ENCODE data around the gene TGFBR3.

DNA sequence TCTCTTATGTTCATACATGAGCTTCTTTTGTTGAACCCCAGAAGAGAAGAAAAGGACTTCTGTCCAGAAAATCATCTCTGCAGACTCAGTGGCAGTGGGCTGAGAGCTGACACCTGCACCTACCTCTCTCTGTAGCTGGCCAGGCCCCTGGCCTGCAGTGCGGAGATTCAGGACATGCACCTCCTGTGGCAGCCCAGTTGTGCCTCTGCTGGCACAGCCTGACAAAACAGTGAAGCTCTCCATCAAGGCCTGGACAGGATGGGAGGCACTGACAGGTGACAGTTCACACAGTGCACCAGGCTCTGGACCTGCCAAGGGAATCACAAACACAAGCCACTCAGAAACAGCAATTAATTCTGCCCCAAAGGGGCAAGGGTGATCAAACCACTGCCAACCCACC, 88.8 kb downstream of the TGFBR3 start:
- TF ChIP-seq, protein P1, sequence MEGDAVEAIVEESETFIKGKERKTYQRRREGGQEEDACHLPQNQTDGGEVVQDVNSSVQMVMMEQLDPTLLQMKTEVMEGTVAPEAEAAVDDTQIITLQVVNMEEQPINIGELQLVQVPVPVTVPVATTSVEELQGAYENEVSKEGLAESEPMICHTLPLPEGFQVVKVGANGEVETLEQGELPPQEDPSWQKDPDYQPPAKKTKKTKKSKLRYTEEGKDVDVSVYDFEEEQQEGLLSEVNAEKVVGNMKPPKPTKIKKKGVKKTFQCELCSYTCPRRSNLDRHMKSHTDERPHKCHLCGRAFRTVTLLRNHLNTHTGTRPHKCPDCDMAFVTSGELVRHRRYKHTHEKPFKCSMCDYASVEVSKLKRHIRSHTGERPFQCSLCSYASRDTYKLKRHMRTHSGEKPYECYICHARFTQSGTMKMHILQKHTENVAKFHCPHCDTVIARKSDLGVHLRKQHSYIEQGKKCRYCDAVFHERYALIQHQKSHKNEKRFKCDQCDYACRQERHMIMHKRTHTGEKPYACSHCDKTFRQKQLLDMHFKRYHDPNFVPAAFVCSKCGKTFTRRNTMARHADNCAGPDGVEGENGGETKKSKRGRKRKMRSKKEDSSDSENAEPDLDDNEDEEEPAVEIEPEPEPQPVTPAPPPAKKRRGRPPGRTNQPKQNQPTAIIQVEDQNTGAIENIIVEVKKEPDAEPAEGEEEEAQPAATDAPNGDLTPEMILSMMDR (conservative IDR thresholded peaks at IDR 0.05; ENCODE audit: low read depth, low read length), result no peak
- no peak for TF ChIP-seq EZH2 (IDR thresholded peaks at IDR 0.05; ENCODE audit: borderline replicate concordance, low read depth, low read length, poor library complexity, severe bottlenecking)

Data from A673 (cell line).